Mucosa of stomach (tissue), 1 donor: ENCODE data around the gene ATP8A2.
"Not testable (repeated sequence)": the region's sequence is repeated elsewhere in the genome, so short reads cannot be mapped to it uniquely, and the experiment has no call there.

Source experiments
- H3K27me3 ChIP-seq: one replicate; pipeline ENCODE4 v1.7.0; 2013; ENCODE audit warnings: mild to moderate bottlenecking, low read length; ENCODE audit not compliant: control insufficient read depth, insufficient read depth
- H3K36me3 ChIP-seq: one replicate; pipeline ENCODE4 v1.7.0; 2013; ENCODE audit warnings: low read length; ENCODE audit not compliant: control insufficient read depth, insufficient read depth
- H3K4me1 ChIP-seq: one replicate; pipeline ENCODE4 v1.7.0; 2013; ENCODE audit warnings: mild to moderate bottlenecking, low read length; ENCODE audit not compliant: control insufficient read depth, insufficient read depth
- H3K4me3 ChIP-seq: one replicate; pipeline ENCODE4 v1.7.0; 2013; ENCODE audit warnings: low read length
- H3K9ac ChIP-seq: one replicate; pipeline ENCODE4 v1.7.0; 2013; ENCODE audit warnings: mild to moderate bottlenecking, low read length, moderate library complexity
- H3K9me3 ChIP-seq: one replicate; pipeline ENCODE4 v1.7.0; 2013; ENCODE audit warnings: mild to moderate bottlenecking, low read length, moderate library complexity; ENCODE audit not compliant: control insufficient read depth
- donor health status: Pancreatic carcinoma.

ATP8A2 gene

DNA sequence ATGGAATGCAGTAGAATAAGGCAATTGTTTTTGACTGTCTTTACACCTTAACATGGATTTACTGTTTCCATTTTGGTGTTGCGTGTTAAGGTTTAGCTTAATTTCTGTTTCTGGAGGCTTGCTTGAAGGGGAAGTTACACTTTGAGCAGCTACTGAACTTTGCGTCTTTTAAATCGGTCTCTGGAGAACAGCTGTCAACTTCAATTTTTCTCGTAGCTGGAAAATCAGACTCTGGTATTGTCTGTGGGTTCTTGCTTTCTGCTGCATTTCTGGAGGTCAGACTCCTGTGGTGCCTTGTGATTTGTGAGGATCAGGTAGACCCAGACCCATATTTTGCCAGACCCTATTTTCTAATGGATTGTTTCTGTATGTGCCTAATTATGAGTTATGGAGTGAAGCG is 146.7 kb downstream of the ATP8A2 start:
- Histone ChIP-seq H3K4me1 (no peaks in the 10 kb centered on the region), H3K27me3 (no peaks in the 10 kb centered on the region), H3K4me3 (no peak overlapping the region), H3K36me3 (no peaks in the 10 kb centered on the region), H3K9me3 (no peaks in the 10 kb centered on the region), H3K9ac (no peak overlapping the region)

DNA sequence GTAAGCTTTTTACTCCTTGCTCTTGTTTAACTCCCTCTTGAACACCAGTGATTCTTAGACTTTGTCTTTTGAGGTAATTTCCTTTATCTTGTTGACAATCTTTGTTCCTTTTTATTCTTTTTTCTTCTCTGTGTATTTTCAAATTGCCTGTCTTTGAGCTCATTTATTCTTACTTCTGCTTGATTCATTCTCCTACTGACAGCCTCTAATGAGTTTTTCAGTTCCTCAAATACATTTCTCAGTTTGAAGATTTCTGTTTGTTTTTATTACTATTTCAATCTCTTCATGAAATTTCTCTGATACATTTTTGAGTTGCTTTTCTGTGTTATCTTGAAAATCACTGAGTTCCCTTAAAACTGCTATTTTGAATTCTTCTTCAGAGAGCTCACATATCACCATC is 154.1 kb downstream of the ATP8A2 start:
- H3K27me3 ChIP-seq = no peaks in the 10 kb centered on the region
- no peaks in the 10 kb centered on the region for H3K36me3 ChIP-seq
- H3K4me3 ChIP-seq = no peak overlapping the region
- H3K9me3 ChIP-seq = no peaks in the 10 kb centered on the region
- no peaks in the 10 kb centered on the region for H3K4me1 ChIP-seq
- no peak overlapping the region for H3K9ac ChIP-seq

DNA sequence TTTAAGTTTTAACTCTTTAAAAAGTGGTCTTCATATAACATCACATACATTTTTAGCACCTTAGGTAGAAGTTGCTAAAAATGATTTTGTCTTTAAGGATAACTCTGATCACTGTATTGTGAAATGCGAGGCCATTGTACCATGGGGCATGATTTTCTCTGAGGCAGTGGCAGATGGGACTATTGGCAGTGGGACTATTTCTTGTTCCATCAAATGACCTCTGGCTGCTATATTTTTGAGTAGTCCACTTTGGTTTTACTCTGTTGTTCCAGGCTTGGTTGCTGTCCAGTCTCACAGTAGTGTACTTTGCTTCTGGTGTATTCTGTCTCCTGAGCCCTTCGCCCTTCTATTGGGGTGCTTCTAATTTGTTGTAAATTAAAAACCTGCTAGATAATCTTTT is 156.5 kb downstream of the ATP8A2 start:
- Histone ChIP-seq H3K9ac (no peak overlapping the region), H3K27me3 (no peaks in the 10 kb centered on the region), H3K4me3 (no peak overlapping the region), H3K36me3 (no peaks in the 10 kb centered on the region), H3K4me1 (no peaks in the 10 kb centered on the region), H3K9me3 (no peaks in the 10 kb centered on the region)

DNA sequence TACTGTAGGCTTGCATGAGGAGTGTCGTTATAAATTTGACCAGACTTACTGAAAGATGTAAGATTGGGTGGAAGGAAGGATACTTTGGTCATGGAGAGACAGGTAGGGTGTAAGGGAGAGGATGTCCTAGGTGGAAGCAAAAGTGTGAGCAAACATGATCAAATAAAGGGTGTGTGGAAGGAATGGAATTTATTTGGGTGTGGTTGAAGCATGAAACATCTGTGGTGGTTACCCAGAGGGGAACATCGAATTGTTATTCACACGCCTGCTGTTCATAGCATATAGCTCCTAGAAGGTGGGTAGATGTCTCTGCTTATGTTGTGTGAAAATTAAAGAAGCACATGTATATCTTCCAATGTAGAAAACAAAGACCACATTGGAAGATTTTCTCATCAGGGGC is 157.7 kb downstream of the ATP8A2 start:
- Histone ChIP-seq H3K9ac (no peak overlapping the region), H3K4me1 (no peaks in the 10 kb centered on the region), H3K27me3 (no peaks in the 10 kb centered on the region), H3K36me3 (no peaks in the 10 kb centered on the region), H3K9me3 (no peaks in the 10 kb centered on the region), H3K4me3 (no peak overlapping the region)

DNA sequence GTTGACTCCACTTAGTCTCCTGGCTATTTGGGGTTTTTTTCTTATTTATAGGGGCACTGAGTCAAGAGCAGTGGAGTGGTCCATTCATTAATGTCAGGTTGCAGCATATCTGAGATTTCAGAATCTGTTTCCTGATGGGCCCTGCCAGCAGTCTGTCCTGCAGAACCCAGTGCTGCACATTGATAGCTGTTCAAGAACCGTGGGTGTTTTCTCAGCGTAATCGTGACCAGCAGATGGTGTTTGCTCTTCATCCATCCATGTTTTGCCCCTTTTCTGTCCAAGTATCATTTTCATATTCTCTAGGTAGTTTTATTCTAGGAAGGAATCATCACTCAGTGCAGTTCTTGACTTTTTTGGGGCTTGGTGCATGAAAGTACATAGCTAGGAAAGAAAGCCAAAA is 166.5 kb downstream of the ATP8A2 start:
- H3K36me3 ChIP-seq = no peaks in the 10 kb centered on the region
- no peaks in the 10 kb centered on the region for H3K4me1 ChIP-seq
- no peak overlapping the region for H3K4me3 ChIP-seq

DNA sequence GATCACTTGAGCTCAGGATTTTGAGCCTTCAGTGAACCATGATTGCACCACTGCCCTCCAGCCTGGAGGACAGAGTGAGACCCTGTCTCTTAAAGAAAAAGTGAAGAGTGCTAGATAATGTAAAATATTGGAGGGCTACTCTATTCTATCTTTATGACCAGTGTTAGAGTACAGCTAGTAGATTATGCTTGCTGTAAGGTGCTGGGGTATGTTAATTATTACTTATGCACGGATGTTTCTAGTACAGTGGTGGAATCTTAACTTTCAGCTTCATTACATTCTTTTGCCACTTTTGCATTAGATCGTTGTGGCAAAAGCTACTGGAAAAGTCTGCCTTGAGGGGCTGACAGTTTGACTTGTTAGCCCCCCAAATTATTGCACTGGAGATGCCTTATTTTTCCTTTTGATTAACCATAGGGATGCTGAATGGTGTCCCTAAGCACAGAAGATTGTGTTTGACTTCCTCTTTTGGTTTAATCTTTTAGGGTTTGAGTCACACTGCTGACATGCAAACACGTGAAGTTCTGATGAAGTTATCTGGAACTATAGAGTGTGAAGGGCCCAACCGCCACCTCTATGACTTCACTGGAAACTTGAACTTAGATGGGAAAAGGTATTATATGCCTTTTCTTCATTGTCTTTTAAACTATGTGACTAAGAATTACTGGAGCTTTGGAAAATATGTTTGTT is 169.8 kb downstream of the ATP8A2 start:
- Histone ChIP-seq H3K4me1 (no peaks in the 10 kb centered on the region), H3K4me3 (no peak overlapping the region), H3K9me3 (no peaks in the 10 kb centered on the region), H3K27me3 (no peaks in the 10 kb centered on the region), H3K9ac (no peak overlapping the region), H3K36me3 (no peaks in the 10 kb centered on the region)

More for the DNA sequence above, 166.5 kb downstream of the ATP8A2 start:
- no peaks in the 10 kb centered on the region for H3K27me3 ChIP-seq
- H3K9me3 ChIP-seq = no peaks in the 10 kb centered on the region
- no peak overlapping the region for H3K9ac ChIP-seq

DNA sequence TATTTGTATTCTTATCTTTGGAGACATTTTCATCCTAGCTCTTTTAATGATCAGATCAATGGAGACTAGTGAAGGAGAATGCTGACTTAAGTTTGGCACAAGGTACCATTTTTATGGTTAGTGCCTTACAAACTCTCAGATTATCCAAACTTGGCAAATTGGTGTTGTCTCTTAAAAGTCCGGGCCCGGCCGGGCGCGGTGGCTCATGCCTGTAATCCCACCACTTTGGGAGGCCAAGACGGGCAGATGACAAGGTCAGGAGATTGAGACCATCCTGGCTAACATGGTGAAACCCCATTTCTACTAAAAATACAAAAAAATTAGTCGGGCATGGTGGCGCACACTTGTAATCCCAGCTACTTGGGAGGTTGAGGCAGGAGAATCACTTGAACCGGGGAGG is 177.2 kb downstream of the ATP8A2 start:
- H3K4me3 ChIP-seq, H3K9me3 ChIP-seq, H3K4me1 ChIP-seq, H3K27me3 ChIP-seq, H3K9ac ChIP-seq, H3K36me3 ChIP-seq: not testable (repeated sequence)

DNA sequence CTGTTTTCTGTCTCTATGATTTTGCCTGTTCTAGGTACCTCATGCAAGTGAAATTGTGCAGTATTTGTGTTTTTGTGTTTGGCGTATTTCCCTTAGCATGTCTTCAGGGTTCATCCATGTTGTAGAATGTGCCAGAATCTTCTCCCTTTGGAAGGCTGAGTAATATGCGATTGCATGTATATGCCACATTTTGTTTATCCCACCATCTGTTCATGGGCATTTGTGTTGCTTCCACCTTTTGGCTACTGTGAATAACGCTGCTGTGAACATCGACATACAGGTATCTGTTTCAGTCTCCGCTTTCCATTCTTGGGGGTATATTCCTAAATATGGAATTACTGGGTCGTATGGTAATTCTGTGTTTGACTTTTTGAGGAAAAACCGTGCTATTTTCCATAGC is 190.0 kb downstream of the ATP8A2 start:
- no peak overlapping the region for H3K9ac ChIP-seq
- H3K36me3 ChIP-seq = no peaks in the 10 kb centered on the region
- no peaks in the 10 kb centered on the region for H3K27me3 ChIP-seq
- no peak overlapping the region for H3K4me3 ChIP-seq
- H3K9me3 ChIP-seq = no peaks in the 10 kb centered on the region
- H3K4me1 ChIP-seq = no peaks in the 10 kb centered on the region

DNA sequence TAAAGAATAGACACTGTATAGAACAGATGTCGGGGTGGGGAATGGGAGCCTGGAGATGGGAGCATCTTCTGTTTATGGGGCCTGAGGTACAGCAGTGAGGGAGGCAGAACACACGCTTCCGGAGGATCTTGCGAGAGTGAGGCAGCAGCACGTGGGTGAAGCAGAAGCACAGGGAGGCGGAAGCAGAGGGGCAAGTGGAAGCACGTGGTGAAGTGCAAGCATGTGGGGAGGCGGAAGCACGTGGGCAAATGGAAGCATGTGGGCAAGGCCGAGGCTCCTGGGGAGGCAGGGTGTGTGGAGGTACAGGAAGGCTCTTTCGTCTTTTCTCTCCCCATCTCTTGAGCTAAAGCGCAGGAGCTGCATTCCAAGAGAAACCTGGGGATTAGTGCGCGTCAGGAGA is 198.4 kb downstream of the ATP8A2 start:
- H3K4me1 ChIP-seq = no peaks in the 10 kb centered on the region
- H3K9ac ChIP-seq = no peak overlapping the region
- no peaks in the 10 kb centered on the region for H3K27me3 ChIP-seq
- no peaks in the 10 kb centered on the region for H3K9me3 ChIP-seq
- H3K36me3 ChIP-seq = no peaks in the 10 kb centered on the region
- H3K4me3 ChIP-seq = no peak overlapping the region

DNA sequence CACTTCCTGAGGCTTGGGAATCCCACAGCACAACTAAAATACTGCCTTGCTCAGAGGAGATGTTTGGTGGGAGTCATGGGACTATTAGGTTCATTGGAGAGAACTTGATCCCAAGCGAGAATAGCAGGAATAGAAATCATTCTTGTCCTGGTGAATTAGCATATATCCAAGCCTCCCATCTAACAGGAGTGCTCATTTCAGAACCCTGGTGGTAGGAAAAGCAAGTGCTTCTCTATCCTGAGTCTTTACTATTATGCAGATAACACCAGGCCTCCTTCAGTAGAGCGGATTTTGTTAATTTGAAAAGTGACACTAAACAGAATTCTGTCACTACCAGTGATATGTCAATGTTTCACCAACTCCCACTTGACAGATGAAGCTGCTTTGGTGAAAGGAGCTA is 199.5 kb downstream of the ATP8A2 start:
- Histone ChIP-seq H3K9ac (no peak overlapping the region), H3K4me3 (no peak overlapping the region), H3K9me3 (no peaks in the 10 kb centered on the region), H3K27me3 (no peaks in the 10 kb centered on the region), H3K4me1 (no peaks in the 10 kb centered on the region), H3K36me3 (no peaks in the 10 kb centered on the region)

DNA sequence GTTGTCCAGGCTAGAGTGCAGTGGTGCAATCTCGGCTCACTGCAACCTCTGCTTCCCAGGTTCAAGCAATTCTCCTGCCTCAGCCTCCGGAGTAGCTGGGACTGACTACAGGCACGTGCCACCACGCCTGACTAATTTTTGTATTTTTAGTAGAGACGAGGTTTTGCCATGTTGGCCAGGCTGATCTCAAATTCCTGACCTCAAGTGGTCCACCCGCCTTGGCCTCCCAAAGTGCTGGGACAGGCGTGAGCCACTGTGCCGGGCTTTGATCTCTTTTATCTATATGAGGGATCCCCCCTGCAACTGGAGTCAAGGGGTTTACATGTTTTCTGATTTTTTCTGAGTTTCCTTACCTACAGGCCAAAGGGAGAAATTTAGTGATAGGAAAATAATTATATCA is 200.4 kb downstream of the ATP8A2 start:
- not testable (repeated sequence) for H3K4me1 ChIP-seq, H3K9ac ChIP-seq, H3K9me3 ChIP-seq, H3K27me3 ChIP-seq, H3K36me3 ChIP-seq, H3K4me3 ChIP-seq

DNA sequence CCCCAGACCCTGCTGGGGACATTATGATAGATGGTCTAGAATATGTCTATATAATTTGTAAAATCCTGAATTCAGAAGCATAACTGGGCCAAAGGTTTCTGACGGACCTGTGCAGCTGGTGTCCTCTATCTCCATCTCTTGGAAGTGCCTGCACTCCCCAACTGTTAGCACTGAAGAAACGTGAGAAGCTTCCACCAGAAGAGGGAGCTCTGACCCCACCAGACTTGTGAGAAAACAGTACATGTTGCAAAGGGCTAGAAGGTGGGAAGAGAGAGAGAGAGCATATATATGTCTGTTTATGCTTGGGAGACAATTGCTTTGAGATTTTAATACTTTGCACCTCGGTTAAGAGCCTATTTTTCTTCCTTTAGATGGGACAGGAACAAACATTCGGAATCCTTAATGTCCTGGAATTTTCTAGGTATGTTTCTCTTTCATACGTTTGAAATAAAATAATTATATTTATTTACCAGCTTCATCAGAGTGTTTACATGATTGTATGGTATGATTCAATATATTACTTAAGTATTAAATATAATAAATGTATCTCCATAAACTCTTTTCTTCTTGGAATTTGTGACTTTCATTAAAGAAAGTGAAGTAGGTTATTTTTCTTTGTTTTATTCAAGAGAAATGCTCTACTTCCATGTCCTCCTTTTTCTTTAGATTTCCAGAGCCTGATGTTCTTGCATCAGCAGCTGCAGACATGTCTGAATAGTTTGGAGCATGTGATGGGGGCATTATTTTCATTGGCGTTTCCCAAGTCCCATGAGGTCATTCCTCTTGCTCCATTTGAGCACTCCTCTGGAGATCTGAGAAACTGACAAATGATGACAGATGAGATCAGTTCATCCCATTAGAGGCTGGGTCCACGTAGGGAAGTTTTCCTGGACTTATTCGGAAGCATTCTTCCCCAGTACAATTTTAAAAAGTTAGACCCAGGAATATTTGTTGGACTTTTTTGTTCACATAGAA is 202.9 kb downstream of the ATP8A2 start:
- Histone ChIP-seq H3K27me3 (no peaks in the 10 kb centered on the region), H3K4me1 (no peaks in the 10 kb centered on the region), H3K4me3 (no peak overlapping the region), H3K9me3 (no peaks in the 10 kb centered on the region), H3K9ac (no peak overlapping the region), H3K36me3 (no peaks in the 10 kb centered on the region)
